Activated CD4-positive, alpha-beta T cell treated with anti-CD3 and anti-CD28 coated beads, Interleukin-2, Interleukin-4, amounts not matched to agents 100 ng/mL and 50 ng/mL, durations not matched to agents 16 hours and 8 hours (primary cell): ENCODE measurements around the gene ARHGAP23.
"Not testable (repeated sequence)": the region's sequence is repeated elsewhere in the genome, so short reads cannot be mapped to it uniquely, and the experiment has no call there.

Experiments used
- DNase-seq: peaks from one replicate; pipeline ENCODE4 v3.0.0-alpha.2; 2020; ENCODE audit warnings: low spot score

ARHGAP23 gene

DNA sequence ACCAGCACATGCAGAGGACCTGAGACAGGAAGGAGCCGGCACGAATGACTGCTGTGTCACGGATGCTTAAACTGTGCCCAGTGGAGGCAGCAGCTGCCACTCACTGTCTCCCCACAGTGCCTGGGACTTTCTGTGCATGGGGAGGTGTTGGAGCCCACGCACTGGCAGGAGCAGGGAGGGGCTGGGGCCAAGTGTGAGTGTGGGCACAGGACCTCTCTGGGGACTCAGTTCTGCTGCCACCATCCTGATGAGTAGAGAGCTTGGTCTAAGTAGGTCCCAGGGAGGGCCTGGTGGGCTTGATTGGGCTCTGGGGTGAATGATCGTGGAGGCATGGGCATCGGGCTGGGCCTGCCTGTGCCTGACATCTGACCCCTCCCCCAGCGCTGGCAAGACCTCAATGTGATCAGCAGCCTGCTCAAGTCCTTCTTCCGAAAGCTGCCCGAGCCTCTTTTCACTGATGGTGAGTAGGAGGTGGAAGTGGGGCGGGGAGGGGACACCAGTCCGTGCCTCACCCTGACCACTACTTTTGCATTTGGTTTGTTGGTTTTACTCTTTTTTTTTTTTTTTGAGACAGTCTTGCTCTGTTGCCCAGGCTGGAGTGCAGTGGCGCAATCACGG is 57.5 kb downstream of the ARHGAP23 start:
- peak; percentile 42 for DNase-seq

DNA sequence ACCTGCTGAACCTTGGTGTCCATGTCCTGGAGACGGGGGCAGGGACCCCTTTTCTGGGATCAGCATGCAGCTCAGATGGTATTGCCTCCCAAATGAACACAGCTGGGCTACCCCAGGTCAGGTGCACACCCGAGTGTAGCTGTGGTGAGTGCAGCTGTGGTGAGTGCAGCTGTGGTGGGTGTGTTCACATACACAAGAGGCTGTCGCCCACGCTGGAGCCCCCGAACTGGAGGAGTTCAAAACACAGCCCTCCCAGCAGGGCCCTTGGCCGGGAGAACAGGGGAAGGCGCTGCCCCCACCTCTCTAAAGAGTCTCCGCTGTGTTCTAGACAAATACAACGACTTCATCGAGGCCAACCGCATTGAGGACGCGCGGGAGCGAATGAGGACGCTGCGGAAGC is 61.5 kb downstream of the ARHGAP23 start:
- DNase-seq: not testable (repeated sequence)

DNA sequence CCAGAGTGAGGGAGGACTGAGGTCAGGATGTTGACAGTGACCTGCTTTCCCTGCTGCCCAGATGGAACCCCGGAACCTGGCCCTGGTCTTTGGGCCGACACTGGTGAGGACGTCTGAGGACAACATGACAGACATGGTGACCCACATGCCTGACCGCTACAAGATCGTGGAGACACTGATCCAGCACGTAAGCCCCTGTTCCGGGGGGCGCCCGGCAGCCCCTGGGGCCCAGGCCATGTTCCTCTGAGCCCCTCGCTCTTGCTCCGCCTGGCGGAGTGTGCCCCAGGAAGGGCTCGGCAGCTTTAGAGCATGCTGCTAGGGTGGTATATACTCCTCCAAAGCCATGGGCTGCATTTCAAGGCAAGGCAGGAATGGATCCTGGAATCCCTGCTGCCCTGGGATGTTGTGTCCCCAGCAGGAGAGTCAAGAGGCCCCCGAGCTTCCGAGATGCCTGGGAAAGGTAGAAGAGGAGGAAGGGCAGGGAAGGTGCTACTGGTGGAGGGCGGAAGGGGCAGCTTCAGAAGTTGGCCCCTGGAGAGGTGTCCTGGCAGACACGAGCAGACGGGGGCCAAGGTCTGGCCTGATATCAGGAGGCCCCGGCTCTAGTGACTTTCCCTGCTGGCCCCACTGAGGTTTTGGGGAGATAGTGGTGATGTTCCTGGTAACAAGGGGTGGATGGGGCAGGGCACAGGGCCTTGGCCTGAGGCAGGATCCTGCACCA is 63.2 kb downstream of the ARHGAP23 start:
- not testable (repeated sequence) for DNase-seq

DNA sequence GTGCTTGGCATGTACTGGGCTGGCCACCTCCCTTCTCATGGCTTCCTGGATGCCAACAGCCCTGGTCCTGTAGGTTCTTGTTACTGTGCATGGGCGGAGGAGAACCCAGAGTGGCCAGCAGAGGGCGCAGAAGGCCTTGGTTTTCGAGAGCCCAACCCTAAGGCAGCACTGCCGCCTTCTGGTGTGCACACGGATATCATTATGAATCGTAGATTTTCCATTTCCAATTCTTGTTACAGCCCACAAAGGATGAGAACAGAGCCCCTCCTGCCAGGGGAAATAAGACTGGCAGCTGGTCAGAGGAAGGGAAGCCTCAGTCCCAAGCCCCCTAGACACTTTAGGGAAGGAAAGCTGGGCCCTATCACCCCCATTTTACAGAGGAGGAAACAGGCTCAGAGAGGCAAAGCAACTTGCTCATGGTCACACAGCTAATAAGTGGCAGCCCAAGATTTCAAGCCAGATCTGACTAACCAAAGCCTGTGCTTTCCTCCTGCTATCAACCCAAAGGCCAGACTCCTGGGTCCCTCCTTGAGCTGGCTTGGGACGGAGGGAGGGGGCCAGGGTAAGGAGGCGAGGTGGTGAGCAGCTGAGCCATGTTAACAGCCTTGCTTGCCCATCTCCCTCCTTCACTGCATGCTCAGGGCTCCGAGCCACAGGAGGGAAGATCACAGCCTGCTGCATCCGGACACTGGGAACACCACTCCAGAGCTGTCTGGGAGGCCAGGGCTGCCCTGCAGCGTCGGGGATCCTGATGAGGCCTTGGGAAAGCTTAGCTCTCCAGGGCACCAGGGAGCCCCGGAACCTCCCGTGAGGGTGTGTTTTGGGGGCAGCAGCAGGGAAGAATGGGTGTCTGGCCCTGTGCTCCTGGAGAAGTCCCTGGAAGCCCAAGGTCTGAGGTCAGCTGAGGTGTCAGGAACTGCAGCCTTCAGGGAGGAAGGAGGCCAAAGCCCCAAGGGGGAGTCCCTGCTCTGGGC is 64.1 kb downstream of the ARHGAP23 start:
- DNase-seq: peak; percentile 92

DNA sequence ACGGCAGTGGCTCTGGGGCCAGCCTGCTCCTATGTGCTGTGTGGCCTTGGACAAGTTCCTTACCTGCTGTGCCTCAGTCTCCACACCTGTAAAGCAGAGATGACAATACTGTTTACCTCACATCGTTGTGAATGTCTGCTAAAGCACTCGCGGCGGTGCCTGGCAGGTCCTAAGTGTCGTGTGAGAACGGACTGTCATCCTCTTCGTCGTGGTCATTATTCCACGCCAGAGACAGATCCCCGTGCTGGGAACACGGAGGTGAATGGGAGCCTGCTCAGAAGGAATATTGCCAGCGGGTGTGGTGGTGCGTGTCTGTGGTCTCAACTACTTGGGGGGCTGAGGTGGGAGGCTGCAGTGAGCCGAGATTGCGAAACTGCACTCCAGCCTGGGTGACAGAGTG is 65.9 kb downstream of the ARHGAP23 start:
- DNase-seq: not testable (repeated sequence)

DNA sequence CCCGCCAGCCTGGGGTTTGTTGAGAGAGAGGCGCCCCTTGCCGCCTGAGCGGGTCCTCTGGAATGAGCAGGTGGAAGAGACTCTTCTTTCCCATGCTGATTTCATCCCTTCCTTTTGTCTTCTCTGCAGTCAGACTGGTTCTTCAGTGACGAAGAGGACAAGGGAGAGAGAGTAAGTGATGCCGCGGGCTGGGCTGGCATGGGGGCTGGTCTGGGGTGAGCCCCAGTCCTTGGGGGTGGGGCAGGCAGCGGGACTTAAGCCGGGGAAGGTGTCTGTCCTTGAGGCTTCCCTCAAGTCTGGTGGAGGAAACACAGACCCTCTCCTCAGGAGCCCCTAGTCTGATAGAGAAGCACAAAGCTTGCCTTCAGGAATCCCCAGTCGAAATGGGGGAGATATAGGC is 69.4 kb downstream of the ARHGAP23 start:
- not testable (repeated sequence) for DNase-seq

DNA sequence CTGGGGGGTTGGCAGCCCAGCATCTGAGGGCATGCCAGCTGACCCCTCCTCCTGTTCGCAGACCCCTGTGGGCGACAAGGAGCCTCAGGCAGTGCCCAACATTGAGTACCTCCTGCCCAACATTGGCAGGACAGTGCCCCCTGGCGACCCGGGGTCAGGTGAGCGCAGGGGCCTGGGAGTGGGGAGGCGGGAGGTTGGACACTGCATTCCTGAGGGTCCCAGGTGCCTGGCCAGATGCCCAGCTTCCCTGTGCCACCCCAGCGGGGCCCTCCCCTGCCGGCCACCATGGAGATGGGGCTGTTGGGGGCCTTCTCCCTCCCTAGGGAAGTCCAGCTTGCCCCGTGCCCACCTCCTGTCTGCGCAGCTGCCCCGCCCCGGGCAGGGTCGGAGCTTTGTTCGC is 70.1 kb downstream of the ARHGAP23 start:
- no peak for DNase-seq

DNA sequence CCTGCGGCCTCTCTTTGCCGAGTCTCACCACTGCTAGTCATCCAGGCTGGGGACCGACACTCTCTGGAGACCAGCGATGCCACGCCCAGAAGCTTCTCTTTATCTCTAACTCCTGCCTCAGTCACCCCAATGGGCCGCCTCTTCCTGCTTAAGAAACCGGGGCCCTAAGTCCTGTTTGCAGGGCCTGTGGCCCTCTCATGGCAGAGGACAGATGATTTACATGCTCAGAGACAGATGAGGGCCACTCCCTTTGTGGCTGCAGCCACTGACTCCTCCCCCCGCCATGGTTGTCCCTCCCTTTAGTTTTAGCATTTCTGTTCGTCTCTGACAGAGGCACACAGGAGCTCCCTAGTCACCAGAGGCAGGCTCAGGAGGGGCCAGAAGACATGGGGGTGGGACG is 71.0 kb downstream of the ARHGAP23 start:
- not testable (repeated sequence) for DNase-seq

DNA sequence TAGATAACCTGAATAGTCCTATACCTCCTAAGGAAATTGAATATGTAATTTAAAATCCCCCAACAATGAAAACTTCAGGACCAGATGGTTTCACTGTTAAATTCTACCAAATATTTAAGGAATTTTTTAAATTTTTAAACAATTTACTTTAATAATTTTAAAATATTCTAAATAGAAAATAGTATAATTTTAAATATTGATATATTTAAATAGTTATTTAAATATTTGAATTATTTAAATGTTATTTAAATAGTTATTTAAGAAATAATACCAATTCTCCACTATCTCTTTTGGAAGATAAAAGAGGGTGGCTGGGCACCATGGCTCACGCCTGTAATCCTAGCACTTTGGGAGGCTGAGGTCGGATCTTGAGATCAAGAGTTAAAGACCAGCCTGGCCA is 73.5 kb downstream of the ARHGAP23 start:
- DNase-seq: not testable (repeated sequence)

DNA sequence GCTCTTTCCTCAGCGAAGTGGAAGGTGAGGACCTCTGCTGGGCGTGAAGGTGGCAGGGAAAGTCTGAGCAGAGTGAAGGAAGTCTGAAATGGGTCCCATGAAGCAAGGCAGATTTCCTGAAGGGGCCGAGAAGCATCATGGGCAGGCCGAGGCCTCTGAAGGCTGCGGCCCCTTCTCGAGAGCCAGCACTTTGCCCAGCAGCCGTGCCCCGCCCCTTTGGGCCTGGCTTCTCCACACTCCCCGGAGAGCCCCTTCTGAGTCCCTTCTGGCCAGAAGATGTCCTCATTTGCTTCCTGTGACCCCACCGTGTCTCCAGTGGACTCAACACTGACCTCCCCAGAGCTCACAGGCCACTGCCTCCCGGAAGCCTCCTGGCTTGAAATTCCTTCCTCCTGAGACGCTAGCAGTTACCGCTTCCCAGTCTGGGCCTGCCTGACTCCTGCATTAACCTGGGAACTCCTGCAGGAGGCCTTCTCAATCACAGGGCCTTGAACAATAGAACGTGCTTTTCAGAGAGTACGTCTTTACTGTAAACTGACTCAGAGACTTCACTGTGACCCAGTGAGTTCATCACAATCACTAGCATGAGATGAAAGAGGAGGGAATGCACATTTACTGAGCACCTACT is 75.1 kb downstream of the ARHGAP23 start:
- DNase-seq: not testable (repeated sequence)

DNA sequence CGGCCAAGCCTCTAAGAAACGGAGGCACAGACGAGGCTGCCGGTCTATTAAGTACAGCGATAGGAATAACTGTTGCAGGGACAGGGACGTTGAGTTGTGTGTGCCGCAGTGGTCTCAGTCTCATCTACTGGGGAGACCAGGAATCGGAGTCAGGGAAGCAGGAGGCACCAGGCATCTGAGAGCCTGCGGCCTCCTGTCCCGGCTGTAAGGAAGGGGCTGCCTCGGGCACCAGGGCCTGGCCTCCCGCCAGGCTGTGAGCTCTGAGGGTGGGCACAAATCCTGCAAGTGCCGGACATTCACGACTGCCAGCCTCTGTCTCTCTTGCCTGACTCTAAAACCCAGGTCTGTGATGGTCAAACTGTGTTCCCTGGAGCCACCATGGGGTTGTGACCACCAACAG is 76.0 kb downstream of the ARHGAP23 start:
- no peak for DNase-seq

DNA sequence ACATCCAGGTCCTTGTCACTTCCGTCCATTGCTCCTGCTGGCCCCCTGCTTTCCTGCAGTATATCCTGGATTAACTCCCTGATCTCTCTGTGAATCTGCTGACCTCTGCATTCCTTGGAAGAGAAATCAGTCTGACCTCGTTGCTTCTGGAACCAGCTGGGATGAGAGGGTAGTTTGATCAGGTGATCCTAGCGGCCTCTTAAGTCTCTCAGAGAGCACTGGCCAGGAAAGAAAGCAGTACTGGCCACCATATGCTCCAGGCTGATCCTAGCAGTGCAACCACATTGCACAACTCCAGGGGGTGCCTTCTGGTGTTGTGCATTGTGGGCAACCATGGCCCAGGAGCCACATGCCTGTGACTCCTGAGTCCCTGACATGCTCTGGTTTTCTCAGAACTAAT is 79.2 kb downstream of the ARHGAP23 start:
- DNase-seq: no peak

DNA sequence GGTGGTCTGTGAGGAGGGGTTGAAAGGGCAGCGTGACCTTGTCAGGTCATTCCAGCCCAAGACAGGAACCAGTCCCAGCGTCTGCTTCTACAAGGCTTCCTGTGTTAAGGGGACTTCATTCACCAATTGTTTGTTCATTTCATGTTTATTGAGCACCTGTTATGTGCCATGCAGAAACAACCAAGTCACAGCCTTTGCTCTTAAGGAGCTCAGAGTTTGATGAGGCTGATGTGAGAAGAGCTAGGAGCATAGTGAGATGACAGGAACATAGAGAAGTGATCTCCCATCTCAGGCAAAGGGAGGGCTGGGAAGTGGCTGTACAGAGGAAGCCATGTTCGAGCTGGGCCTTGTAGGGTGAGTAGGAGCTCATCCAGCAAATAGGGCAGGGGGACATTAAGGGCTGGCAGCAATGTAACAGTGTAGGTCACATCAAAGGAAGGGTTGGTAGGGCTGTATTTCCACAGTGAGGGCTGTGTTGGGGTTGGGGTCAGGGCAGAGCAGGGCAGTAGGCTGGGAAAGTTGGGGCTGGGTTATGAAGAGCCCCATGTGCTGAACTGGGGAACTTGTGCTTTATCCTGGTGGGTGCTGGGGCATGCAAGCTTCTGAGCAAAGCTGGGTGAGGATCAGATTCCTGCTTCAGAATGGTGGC is 79.8 kb downstream of the ARHGAP23 start:
- DNase-seq: no peak

DNA sequence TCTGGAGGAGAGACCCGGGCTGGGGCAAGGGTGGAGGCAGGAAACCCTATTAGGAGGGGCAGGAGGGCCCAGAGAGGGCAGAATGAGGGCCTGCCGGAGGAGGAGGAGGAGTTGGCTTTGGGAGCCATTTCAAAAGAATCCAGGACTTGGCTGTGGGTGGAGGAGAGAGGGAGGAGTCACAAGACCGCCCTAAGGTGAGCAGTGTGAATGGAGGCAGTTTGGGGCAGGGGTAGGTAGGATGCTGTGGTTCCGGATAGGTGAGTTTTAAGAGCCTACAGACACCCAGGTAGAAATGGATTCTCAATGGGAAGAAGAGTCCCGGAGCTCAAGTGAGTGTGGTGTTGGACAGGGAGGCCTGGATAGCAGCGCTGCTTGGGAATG is 80.3 kb downstream of the ARHGAP23 start:
- DNase-seq: no peak

DNA sequence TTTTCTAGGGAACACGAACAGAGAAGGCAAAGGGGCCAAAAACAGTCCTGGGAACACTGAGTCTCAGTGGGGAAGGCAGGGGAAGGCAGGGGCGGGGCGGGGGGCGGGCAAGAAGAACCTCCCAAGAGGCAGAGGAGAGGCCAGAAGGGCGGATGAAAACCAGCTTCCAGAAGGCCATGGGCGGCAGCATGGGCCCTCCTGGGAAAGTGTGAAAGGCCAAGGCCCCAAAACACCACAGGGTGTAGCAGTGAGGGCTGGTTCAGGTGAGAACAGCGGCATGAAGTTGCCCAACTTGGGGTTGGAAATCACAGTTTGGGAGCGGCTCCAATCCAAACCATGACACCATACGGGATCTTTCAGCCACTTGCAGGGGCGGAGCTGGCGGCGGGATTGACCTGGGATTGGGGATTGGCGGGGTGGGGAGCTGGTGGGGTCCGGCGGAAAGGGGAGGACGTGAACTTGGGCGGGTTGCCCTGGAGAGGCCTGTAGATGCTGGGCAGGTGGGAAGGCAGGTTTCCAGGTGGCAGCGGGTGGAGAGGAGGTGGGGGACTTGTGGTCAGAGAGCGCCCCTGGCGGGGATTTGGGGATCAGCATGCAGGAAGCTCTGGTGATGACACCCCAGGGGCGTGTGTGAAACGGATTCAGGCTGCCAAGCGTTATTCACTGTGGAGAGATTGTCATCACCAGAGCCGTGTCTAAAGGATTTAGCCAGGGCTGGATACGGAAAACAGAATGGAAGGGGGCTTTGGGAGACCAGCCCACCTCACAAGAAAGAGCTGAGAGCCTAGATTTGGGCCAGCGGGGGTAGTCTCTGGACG is 80.9 kb downstream of the ARHGAP23 start:
- peak; percentile 80 for DNase-seq

DNA sequence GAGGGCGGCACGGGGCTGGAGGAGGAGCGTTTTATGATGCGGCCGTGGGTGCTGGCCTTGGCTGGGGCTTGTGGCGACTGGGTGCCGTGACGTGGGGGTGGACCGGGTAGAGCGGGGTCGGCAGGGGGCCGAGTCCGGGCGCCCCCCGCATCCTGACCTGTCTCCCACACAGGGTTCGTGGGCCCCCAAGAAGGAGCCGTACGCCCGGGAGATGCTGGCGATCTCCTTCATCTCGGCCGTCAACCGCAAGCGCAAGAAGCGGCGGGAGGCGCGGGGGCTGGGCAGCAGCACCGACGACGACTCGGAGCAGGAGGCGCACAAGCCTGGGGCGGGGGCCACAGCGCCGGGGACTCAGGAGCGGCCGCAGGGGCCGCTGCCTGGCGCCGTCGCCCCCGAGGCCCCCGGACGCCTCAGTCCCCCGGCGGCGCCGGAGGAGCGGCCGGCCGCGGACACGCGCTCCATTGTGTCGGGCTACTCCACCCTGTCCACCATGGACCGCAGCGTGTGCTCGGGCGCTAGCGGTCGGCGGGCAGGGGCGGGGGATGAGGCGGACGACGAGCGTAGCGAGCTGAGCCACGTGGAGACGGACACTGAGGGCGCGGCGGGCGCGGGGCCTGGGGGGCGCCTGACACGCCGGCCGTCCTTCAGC is 81.6 kb downstream of the ARHGAP23 start:
- DNase-seq: no peak

DNA sequence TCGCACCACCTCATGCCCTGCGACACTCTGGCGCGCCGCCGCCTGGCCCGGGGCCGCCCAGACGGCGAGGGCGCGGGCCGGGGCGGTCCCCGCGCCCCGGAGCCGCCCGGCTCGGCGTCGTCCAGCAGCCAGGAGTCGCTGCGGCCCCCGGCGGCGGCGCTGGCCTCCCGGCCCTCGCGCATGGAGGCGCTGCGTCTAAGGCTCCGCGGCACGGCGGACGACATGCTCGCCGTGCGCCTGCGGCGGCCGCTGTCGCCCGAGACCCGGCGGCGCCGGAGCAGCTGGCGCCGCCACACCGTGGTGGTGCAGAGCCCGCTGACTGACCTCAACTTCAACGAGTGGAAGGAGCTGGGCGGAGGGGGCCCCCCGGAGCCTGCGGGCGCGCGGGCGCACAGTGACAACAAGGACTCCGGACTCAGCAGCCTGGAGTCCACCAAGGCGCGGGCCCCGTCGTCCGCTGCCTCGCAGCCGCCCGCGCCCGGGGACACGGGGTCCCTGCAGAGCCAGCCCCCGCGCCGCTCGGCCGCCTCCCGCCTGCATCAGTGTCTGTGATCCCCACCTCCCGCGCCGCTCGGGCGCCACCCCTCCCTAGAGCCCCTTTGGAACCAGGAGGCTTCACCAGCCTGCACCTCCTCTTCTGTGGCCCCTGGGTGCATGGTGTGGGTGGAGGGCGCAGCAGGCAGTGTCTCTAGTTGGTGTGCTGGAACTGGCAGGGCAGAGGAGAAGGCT is 82.3 kb downstream of the ARHGAP23 start:
- DNase-seq: no peak

DNA sequence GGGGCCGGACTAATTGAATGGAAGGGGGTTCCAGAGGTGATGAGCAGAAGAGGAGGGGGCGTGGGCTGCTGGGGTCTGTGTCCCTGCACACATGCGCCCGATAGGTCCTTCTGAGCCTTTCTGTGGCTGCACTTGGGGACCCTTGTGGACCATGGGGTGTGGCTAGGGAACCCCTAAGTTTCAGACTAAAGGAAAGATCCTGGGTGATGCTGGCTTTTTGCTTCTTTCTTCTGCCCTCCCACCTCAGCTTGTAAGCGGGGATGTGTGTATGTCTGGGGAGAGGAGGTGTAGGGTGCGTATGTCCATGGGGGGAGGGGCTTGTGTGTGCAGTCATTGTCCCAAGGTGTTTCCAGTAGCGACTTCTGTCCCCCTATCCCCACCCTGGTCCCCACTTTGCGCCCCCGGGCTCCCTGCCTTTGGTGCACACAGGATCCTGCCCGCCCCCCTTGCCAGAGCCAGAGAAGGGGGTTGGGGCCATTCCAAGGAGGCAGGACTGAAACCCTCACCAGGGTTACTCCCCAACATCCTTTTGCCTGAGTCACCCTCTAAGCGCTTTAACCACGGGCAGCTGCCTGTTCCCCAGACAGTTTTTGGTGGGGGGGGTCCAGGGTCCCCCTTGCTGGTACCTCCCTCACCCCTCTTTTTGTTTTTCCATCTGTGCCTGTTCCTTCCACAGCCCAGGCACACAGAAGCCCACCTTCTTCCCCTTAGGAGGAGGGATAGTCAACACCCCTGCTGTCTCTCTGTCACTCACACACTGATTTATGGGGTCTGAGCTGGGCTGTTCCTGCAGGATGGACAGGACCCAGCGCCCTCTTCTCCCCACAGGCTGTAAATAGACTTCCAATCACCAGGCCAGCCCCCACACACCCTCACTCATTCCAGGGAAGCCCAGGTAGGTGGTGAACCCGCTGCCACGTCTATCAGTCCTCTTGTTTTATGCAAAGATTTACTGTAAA is 83.2 kb downstream of the ARHGAP23 start:
- no peak for DNase-seq
